ENCODE results near the gene MAGEA12.
"Not testable (repeated sequence)": the region's sequence is repeated elsewhere in the genome, so short reads cannot be mapped to it uniquely, and the experiment has no call there.

MAGEA12 gene

GRCh38 chrX:152735860-152736511 lies 2.4 kb downstream of the MAGEA12 start:
- H3K9me3 ChIP-seq (ENCODE audit: control insufficient read depth, low read length) = no peaks in the 10 kb centered on the region
- no peaks in the 10 kb centered on the region for H3K4me1 ChIP-seq (ENCODE audit: control insufficient read depth, insufficient read depth, low read length)
- H3K4me3 ChIP-seq (ENCODE audit: low read length) = no peak overlapping the region
- no peak overlapping the region for H3K9ac ChIP-seq (ENCODE audit: low read length)
- H3K27me3 ChIP-seq (ENCODE audit: control insufficient read depth, insufficient read depth, low read length) = no peaks in the 10 kb centered on the region
- H3K36me3 ChIP-seq (ENCODE audit: control insufficient read depth, insufficient read depth, low read length) = no peaks in the 10 kb centered on the region

- not testable (repeated sequence) for H3K9me3 ChIP-seq (ENCODE audit: control insufficient read depth, low read length); H3K4me1 ChIP-seq (ENCODE audit: control insufficient read depth, insufficient read depth, low read length); H3K36me3 ChIP-seq (ENCODE audit: control insufficient read depth, insufficient read depth, low read length); H3K4me3 ChIP-seq (ENCODE audit: low read length); H3K9ac ChIP-seq (ENCODE audit: low read length); H3K27me3 ChIP-seq (ENCODE audit: control insufficient read depth, insufficient read depth, low read length)
Observed at GRCh38 chrX:152736528-152736927, 3.0 kb downstream of the MAGEA12 start.

DNA sequence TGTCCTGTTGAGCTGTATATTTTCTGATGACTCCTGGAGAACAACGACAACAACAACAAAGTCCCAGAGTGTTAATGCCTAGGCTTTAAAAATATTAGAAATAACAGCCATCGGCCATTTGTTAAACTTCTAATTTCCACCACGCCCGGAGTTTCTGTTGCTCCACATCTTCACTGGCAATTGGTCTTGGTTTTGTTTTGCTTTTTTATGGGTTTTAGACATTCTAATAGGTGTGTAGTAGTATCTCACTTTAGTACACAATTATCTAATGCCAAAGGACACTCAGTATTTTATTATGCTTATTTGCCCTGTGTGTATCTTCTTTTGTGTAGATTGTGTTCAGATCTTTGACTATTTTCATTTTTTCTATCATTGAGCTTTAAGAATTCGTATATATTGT lies 5.0 kb downstream of the MAGEA12 start:
- H3K4me3 ChIP-seq (ENCODE audit: low read length) = no peak overlapping the region
- no peak overlapping the region for H3K9ac ChIP-seq (ENCODE audit: low read length)
- H3K4me1 ChIP-seq (ENCODE audit: control insufficient read depth, insufficient read depth, low read length) = no peaks in the 10 kb centered on the region
- H3K36me3 ChIP-seq (ENCODE audit: control insufficient read depth, insufficient read depth, low read length) = no peaks in the 10 kb centered on the region
- H3K9me3 ChIP-seq (ENCODE audit: control insufficient read depth, low read length) = no peaks in the 10 kb centered on the region
- no peaks in the 10 kb centered on the region for H3K27me3 ChIP-seq (ENCODE audit: control insufficient read depth, insufficient read depth, low read length)

GRCh38 chrX:152753686-152754650 lies 20.4 kb downstream of the MAGEA12 start, which contains the start of gene MAGEA2:
Gene MAGEA2 (minus strand): TSS chrX:152753842. CDS start chrX:152751363, 2,479 bp downstream.
- not testable (repeated sequence) for H3K9ac ChIP-seq (ENCODE audit: low read length); H3K27me3 ChIP-seq (ENCODE audit: control insufficient read depth, insufficient read depth, low read length); H3K4me3 ChIP-seq (ENCODE audit: low read length); H3K4me1 ChIP-seq (ENCODE audit: control insufficient read depth, insufficient read depth, low read length); H3K9me3 ChIP-seq (ENCODE audit: control insufficient read depth, low read length); H3K36me3 ChIP-seq (ENCODE audit: control insufficient read depth, insufficient read depth, low read length)

DNA sequence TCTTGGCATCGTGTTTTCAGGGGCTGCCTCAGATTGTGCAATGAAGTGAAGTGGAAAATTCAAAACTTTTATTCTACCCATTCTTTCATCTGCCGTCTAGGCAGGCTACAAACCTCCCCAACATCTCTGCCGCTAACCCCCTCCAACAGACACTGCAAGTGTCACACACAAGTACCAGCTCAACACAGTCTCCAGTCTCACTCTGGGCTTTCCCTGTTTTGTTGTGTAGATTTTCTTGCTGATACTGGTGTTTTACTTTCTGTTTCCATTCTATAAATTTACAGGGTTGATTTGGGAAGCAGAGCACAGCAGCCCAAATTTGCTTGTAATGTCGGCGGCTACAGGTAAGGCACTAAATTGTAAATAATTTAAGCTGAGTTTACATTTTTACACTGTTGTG lies 21.3 kb downstream of the MAGEA12 start:
- H3K4me1 ChIP-seq (ENCODE audit: control insufficient read depth, insufficient read depth, low read length); H3K36me3 ChIP-seq (ENCODE audit: control insufficient read depth, insufficient read depth, low read length); H3K9me3 ChIP-seq (ENCODE audit: control insufficient read depth, low read length); H3K27me3 ChIP-seq (ENCODE audit: control insufficient read depth, insufficient read depth, low read length); H3K4me3 ChIP-seq (ENCODE audit: low read length); H3K9ac ChIP-seq (ENCODE audit: low read length): not testable (repeated sequence)

GRCh38 chrX:152758918-152759317 lies 25.4 kb downstream of the MAGEA12 start, which contains the start of gene CSAG3:
Gene CSAG3 (plus strand): TSS chrX:152759218.
- not testable (repeated sequence) for H3K4me1 ChIP-seq (ENCODE audit: control insufficient read depth, insufficient read depth, low read length); H3K36me3 ChIP-seq (ENCODE audit: control insufficient read depth, insufficient read depth, low read length); H3K9ac ChIP-seq (ENCODE audit: low read length); H3K9me3 ChIP-seq (ENCODE audit: control insufficient read depth, low read length); H3K27me3 ChIP-seq (ENCODE audit: control insufficient read depth, insufficient read depth, low read length); H3K4me3 ChIP-seq (ENCODE audit: low read length)

- not testable (repeated sequence) for H3K36me3 ChIP-seq (ENCODE audit: control insufficient read depth, insufficient read depth, low read length); H3K9me3 ChIP-seq (ENCODE audit: control insufficient read depth, low read length); H3K9ac ChIP-seq (ENCODE audit: low read length); H3K4me3 ChIP-seq (ENCODE audit: low read length); H3K4me1 ChIP-seq (ENCODE audit: control insufficient read depth, insufficient read depth, low read length); H3K27me3 ChIP-seq (ENCODE audit: control insufficient read depth, insufficient read depth, low read length)
Observed at GRCh38 chrX:152759544-152759943, 26.0 kb downstream of the MAGEA12 start.

GRCh38 chrX:152761582-152761981 lies 28.0 kb downstream of the MAGEA12 start:
- not testable (repeated sequence) for H3K9ac ChIP-seq (ENCODE audit: low read length); H3K27me3 ChIP-seq (ENCODE audit: control insufficient read depth, insufficient read depth, low read length); H3K9me3 ChIP-seq (ENCODE audit: control insufficient read depth, low read length); H3K36me3 ChIP-seq (ENCODE audit: control insufficient read depth, insufficient read depth, low read length); H3K4me1 ChIP-seq (ENCODE audit: control insufficient read depth, insufficient read depth, low read length); H3K4me3 ChIP-seq (ENCODE audit: low read length)

DNA sequence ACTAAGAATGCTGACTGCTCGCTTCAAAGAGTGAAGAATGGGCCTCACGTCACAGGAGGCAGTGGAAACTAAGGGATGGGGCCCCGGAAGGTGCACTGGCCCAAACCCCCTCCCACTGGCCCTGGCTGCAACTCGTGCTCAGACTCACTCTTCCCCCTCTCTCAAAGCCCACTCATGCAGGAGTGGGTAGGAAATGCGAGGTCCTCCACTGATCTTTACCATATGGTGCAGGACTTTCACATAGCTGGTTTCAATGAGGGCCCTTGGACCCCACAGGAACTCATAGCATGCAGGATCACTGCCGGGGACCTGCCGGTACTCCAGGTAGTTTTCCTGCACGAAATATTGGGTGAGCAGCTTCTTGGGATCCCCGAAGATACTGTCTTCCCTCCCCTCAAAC lies 33.0 kb downstream of the MAGEA12 start:
- H3K4me1 ChIP-seq (ENCODE audit: control insufficient read depth, insufficient read depth, low read length); H3K36me3 ChIP-seq (ENCODE audit: control insufficient read depth, insufficient read depth, low read length); H3K4me3 ChIP-seq (ENCODE audit: low read length); H3K9ac ChIP-seq (ENCODE audit: low read length); H3K9me3 ChIP-seq (ENCODE audit: control insufficient read depth, low read length); H3K27me3 ChIP-seq (ENCODE audit: control insufficient read depth, insufficient read depth, low read length): not testable (repeated sequence)

- H3K4me3 ChIP-seq (ENCODE audit: low read length) = not testable (repeated sequence)
Observed at GRCh38 chrX:152769549-152770289, 36.2 kb downstream of the MAGEA12 start, which contains the start of gene MAGEA6. Gene MAGEA6 (minus strand): TSS chrX:152769689. CDS start chrX:152767650, 2,039 bp downstream.

DNA sequence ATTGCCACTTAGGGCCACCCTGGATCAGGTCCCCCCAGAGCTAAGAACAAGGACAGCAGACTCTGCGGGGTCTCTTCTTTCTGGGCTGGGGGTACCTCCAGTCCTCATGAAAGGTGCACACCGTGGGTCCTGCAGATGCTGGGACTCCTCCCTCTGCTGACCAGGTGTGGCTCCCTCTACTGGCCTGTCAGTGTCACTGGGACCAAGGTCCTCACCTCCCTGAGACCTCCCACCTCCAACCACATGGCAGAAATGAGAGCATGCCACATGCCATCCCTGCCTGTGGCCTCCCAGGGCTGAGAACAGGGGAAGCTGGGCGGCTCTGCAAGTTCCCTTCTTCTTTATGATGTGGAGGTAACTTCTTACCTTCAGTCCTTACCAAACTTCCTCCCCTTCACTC lies 53.5 kb downstream of the MAGEA12 start:
- not testable (repeated sequence) for H3K36me3 ChIP-seq (ENCODE audit: control insufficient read depth, insufficient read depth, low read length); H3K9ac ChIP-seq (ENCODE audit: low read length); H3K4me1 ChIP-seq (ENCODE audit: control insufficient read depth, insufficient read depth, low read length); H3K4me3 ChIP-seq (ENCODE audit: low read length); H3K27me3 ChIP-seq (ENCODE audit: control insufficient read depth, insufficient read depth, low read length); H3K9me3 ChIP-seq (ENCODE audit: control insufficient read depth, low read length)

More at GRCh38 chrX:152769549-152770289, 36.2 kb downstream of the MAGEA12 start, which contains the start of gene MAGEA6:
- H3K9ac ChIP-seq (ENCODE audit: low read length); H3K4me1 ChIP-seq (ENCODE audit: control insufficient read depth, insufficient read depth, low read length); H3K27me3 ChIP-seq (ENCODE audit: control insufficient read depth, insufficient read depth, low read length); H3K36me3 ChIP-seq (ENCODE audit: control insufficient read depth, insufficient read depth, low read length); H3K9me3 ChIP-seq (ENCODE audit: control insufficient read depth, low read length): not testable (repeated sequence)

Measured in mucosa of stomach (tissue), 1 donor.